A673 (cell line): ENCODE measurements around the gene DNAI7.

ENCODE experiments used
- CTCF ChIP-seq: fragments of 300-800, 200-600 bp; sonication (generic); conservative IDR thresholded peaks from 2 replicates; pipeline ENCODE4 v1.5.1; 2017; ENCODE audit warnings: low read depth, mild to moderate bottlenecking, antibody characterized with exemption, low read length, moderate library complexity, mixed read lengths
- EZH2 ChIP-seq: fragments of 200-600 bp; sonication (generic); IDR thresholded peaks from 2 replicates; pipeline ENCODE4 v1.6.1; 2017; ENCODE audit warnings: borderline replicate concordance, low read depth, mild to moderate bottlenecking, mixed read lengths, antibody characterized with exemption, low read length; ENCODE audit not compliant: poor library complexity, severe bottlenecking

- TF ChIP-seq CTCF (no peak), EZH2 (no peak)
Measured at GRCh38 chr12:25099010-25099409, 96.0 kb downstream of the DNAI7 start.
